Liver (tissue), 9 donors: ENCODE results near the gene SF3B3. TPM values are rescaled to one million over a fixed set of nuclear protein-coding genes. Genes with fewer than 3 reads are reported as not detected.

Experiments used
- DNase-seq: peaks from one replicate; pipeline ENCODE4 v3.0.0-alpha.2; 2017; ENCODE audit warnings: low spot score
- H3K27ac ChIP-seq, 2 donors: one replicate each; pipeline ENCODE4 v1.7.0; 2013; ENCODE audit warnings: inconsistent platforms in 2 of 2, low read length in 2 of 2, control low read depth in 1 of 2, low read depth in 1 of 2, mild to moderate bottlenecking in 1 of 2
- H3K27me3 ChIP-seq, 4 donors: one replicate each; pipeline versions ENCODE4 v1.6.1 to v1.7.0; 2013; ENCODE audit warnings: low read length in 3 of 4, inconsistent platforms in 1 of 4, mild to moderate bottlenecking in 1 of 4, moderate library complexity in 1 of 4; ENCODE audit not compliant: control insufficient read depth in 4 of 4, insufficient read depth in 4 of 4
- H3K36me3 ChIP-seq, 4 donors: one replicate each; pipeline versions ENCODE4 v1.6.1 to v1.7.0; 2013; ENCODE audit warnings: low read length in 3 of 4, mild to moderate bottlenecking in 3 of 4, low read depth in 1 of 4, moderate library complexity in 1 of 4; ENCODE audit not compliant: control insufficient read depth in 4 of 4, insufficient read depth in 3 of 4
- H3K4me1 ChIP-seq, 4 donors: one replicate each; pipeline versions ENCODE4 v1.6.1 to v1.7.0; 2013; ENCODE audit warnings: low read length in 3 of 4, mild to moderate bottlenecking in 3 of 4, moderate library complexity in 1 of 4; ENCODE audit not compliant: control insufficient read depth in 4 of 4, insufficient read depth in 4 of 4
- H3K4me3 ChIP-seq, 3 donors: one replicate each; pipeline versions ENCODE4 v1.6.1 to v1.7.0; 2013; ENCODE audit warnings: low read length in 3 of 3, control low read depth in 1 of 3, low read depth in 1 of 3, mild to moderate bottlenecking in 1 of 3
- H3K9ac ChIP-seq, 2 donors: one replicate each; pipeline ENCODE4 v1.7.0; 2013; ENCODE audit warnings: low read length in 2 of 2, mild to moderate bottlenecking in 2 of 2, moderate library complexity in 2 of 2, control low read depth in 1 of 2, low read depth in 1 of 2
- H3K9me3 ChIP-seq, 4 donors: one replicate each; pipeline versions ENCODE4 v1.6.1 to v1.7.0; 2013; ENCODE audit warnings: low read length in 3 of 4; ENCODE audit not compliant: control insufficient read depth in 4 of 4
- EGR1 ChIP-seq, 2 donors: IDR thresholded peaks; 2 replicates each; pipeline ENCODE4 v1.6.1; 2016 to 2018; ENCODE audit warnings: antibody characterized with exemption in 2 of 2, low read depth in 2 of 2
- FOXA1 ChIP-seq: IDR thresholded peaks from 2 replicates; pipeline ENCODE4 v1.6.1; 2016; ENCODE audit warnings: antibody characterized with exemption
- FOXA2 ChIP-seq: IDR thresholded peaks from 2 replicates; pipeline ENCODE4 v1.6.1; 2016; ENCODE audit warnings: antibody characterized with exemption
- GABPA ChIP-seq, 2 donors: IDR thresholded peaks in 1 of 2; conservative IDR thresholded peaks in 1 of 2; 2 replicates each; pipeline ENCODE4 v1.6.1; 2016; ENCODE audit warnings: antibody characterized with exemption in 2 of 2, mild to moderate bottlenecking in 1 of 2, moderate library complexity in 1 of 2
- HNF4A ChIP-seq, 2 donors: conservative IDR thresholded peaks; 2 replicates each; pipeline ENCODE4 v1.6.1; 2016; ENCODE audit warnings: antibody characterized with exemption in 2 of 2, mild to moderate bottlenecking in 2 of 2
- HNF4G ChIP-seq: IDR thresholded peaks from 2 replicates; pipeline ENCODE4 v1.6.1; 2016; ENCODE audit warnings: antibody characterized with exemption
- JUND ChIP-seq, 2 donors: IDR thresholded peaks; 2 replicates each; pipeline ENCODE4 v1.6.1; 2016; ENCODE audit warnings: antibody characterized with exemption in 2 of 2
- NR2F2 ChIP-seq: IDR thresholded peaks from 2 replicates; pipeline ENCODE4 v1.6.1; 2016; ENCODE audit warnings: antibody characterized with exemption
- RAD21 ChIP-seq, 2 donors: IDR thresholded peaks; 2 replicates each; pipeline ENCODE4 v1.6.1; 2016; ENCODE audit warnings: antibody characterized with exemption in 2 of 2, mild to moderate bottlenecking in 2 of 2
- RXRA ChIP-seq, 2 donors: IDR thresholded peaks; 2 replicates each; pipeline ENCODE4 v1.6.1; 2017 to 2018; ENCODE audit warnings: antibody characterized with exemption in 2 of 2, mild to moderate bottlenecking in 1 of 2
- TAF1 ChIP-seq: conservative IDR thresholded peaks from 2 replicates; pipeline ENCODE4 v1.6.1; 2016; ENCODE audit warnings: antibody characterized with exemption, mild to moderate bottlenecking
- YY1 ChIP-seq: IDR thresholded peaks from 2 replicates; pipeline ENCODE4 v1.6.1; 2016; ENCODE audit warnings: antibody characterized with exemption, mild to moderate bottlenecking
- ZBTB33 ChIP-seq: IDR thresholded peaks from 2 replicates; pipeline ENCODE4 v1.6.1; 2016; ENCODE audit warnings: antibody characterized with exemption
- WGBS: extraction: QIAGEN DNeasy Blood & Tissue Kit; methylation state at CpG from one replicate; pipeline ENCODE4 v1.1.7; 2013; 5-methylcytosine and 5-hydroxymethylcytosine counted together
- polyA plus RNA-seq, 2 donors: library from polyadenylated mRNA; stranded (reverse) in 1 of 2; unstranded in 1 of 2; fragments of 200-250 nt in 1 of 2; fragments of >200 nt in 1 of 2; fragmentation: Nextera tagmentation in 1 of 2; extraction: Ambion mirVana in 1 of 2; gene quantifications; one replicate each; pipeline versions ENCODE4 v1.2.1 to v1.2.3, GENCODE V29; 2013 to 2015
- total RNA-seq, 2 donors: library from RNA; depleted of rRNA; stranded (reverse); fragments of >200 nt; gene quantifications; one replicate each; pipeline ENCODE4 v1.2.3, GENCODE V29; 2014
- TF ChIP-seq, protein P1 (sequence below): IDR thresholded peaks from 2 replicates; pipeline ENCODE4 v1.6.1; 2016; ENCODE audit warnings: antibody characterized with exemption
- TF ChIP-seq, protein P2 (sequence below): IDR thresholded peaks from 2 replicates; pipeline ENCODE4 v1.6.1; 2016; ENCODE audit warnings: antibody characterized with exemption
- TF ChIP-seq, protein P3 (sequence below): IDR thresholded peaks from 2 replicates; pipeline ENCODE4 v1.6.1; 2016; ENCODE audit warnings: antibody characterized with exemption, mild to moderate bottlenecking
- TF ChIP-seq, protein P4 (sequence below): fragments of 150-350 bp; IDR thresholded peaks from 2 replicates; pipeline ENCODE4 v1.5.1; 2017; ENCODE audit warnings: improper control_type of control experiment, low read depth, low read length; ENCODE audit not compliant: missing input control
- donor health status: healthy.
- donor health status: healthy.
- donor health status: healthy.
- donor health status: healthy.
- donor health status: healthy.

Gene SF3B3
- total and polyA plus RNA-seq, 4 donors = 38.9 to 77.8 (median 53.2) TPM

GRCh38 chr16:70611224-70611598 lies 87.6 kb downstream of the SF3B3 start:
- no peaks in the 10 kb centered on the region for H3K4me1 ChIP-seq
- no peaks in the 10 kb centered on the region for H3K36me3 ChIP-seq
- no peak for DNase-seq
- H3K9me3 ChIP-seq = no peaks in the 10 kb centered on the region
- 92% methylated on average over 5 of the region's 5 CpGs for WGBS
- no peak overlapping the region for H3K27ac ChIP-seq
- no peak overlapping the region for H3K4me3 ChIP-seq
- TF ChIP-seq YY1 (no peak), FOXA2 (no peak), HNF4G (no peak)
- TF ChIP-seq, protein P1, sequence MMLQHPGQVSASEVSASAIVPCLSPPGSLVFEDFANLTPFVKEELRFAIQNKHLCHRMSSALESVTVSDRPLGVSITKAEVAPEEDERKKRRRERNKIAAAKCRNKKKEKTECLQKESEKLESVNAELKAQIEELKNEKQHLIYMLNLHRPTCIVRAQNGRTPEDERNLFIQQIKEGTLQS = no peak
- no peak overlapping the region for H3K9ac ChIP-seq
- no peaks in the 10 kb centered on the region for H3K27me3 ChIP-seq

DNA sequence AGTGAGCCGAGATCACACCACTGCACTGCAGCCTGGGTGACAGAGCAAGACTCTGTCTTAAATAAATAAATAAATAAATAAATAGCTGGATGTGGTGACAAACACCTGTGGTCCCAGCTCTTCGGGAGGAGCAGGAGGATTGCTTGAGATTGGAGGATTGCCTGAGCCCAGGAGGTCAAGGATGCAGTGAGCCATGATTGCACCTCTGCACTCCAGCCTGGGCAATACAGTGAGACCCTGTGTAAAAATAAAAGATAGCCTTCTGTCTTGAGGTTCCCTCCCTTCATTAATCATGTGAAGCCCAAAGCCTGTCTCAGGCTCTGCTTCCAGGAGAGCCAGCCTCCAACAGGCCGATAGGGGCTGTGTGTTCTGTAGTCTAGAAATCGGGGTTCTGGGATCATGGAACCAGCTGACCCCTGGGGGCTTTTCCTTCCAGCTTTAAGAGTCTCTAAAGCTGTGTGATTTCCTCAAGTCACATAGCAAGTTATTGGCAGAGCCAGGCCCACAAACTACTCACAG lies 88.2 kb downstream of the SF3B3 start:
- no peaks in the 10 kb centered on the region for H3K4me1 ChIP-seq
- H3K9me3 ChIP-seq = no peaks in the 10 kb centered on the region
- H3K36me3 ChIP-seq = no peaks in the 10 kb centered on the region
- no peaks in the 10 kb centered on the region for H3K27me3 ChIP-seq
- H3K9ac ChIP-seq = no peak overlapping the region
- 91% methylated on average over 4 of the region's 4 CpGs for WGBS
- H3K27ac ChIP-seq = no peak overlapping the region
- no peak for DNase-seq
- no peak overlapping the region for H3K4me3 ChIP-seq
- TF ChIP-seq JUND (IDR thresholded peaks at IDR 0.05) = no peak
- no peak for TF ChIP-seq ZBTB33
- TF ChIP-seq GABPA (IDR thresholded peaks at IDR 0.05 in 1 of 2, conservative IDR thresholded peaks at IDR 0.05 in 1 of 2) = no peak
- TF ChIP-seq YY1 = no peak

- DNase-seq = no peak
- no peak overlapping the region for H3K27ac ChIP-seq
Measured at GRCh38 chr16:70612931-70613330, 89.3 kb downstream of the SF3B3 start.

More at GRCh38 chr16:70612931-70613330, 89.3 kb downstream of the SF3B3 start:
- Histone ChIP-seq H3K4me3 (no peak overlapping the region), H3K9ac (no peak overlapping the region), H3K27me3 (no peaks in the 10 kb centered on the region), H3K4me1 (no peaks in the 10 kb centered on the region), H3K36me3 (no peaks in the 10 kb centered on the region), H3K9me3 (no peaks in the 10 kb centered on the region)
- TF ChIP-seq NR2F2 = no peak
- TF ChIP-seq RAD21 (IDR thresholded peaks at IDR 0.05) = no peak
- no peak for TF ChIP-seq GABPA (IDR thresholded peaks at IDR 0.05 in 1 of 2, conservative IDR thresholded peaks at IDR 0.05 in 1 of 2)
- TF ChIP-seq, protein P1 = no peak
- TF ChIP-seq JUND (IDR thresholded peaks at IDR 0.05) = no peak
- no peak for TF ChIP-seq FOXA2
- TF ChIP-seq HNF4A (conservative IDR thresholded peaks at IDR 0.05) = no peak
- no peak for TF ChIP-seq TAF1
- TF ChIP-seq, protein P2, sequence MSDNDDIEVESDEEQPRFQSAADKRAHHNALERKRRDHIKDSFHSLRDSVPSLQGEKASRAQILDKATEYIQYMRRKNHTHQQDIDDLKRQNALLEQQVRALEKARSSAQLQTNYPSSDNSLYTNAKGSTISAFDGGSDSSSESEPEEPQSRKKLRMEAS = no peak
- TF ChIP-seq, protein P3, sequence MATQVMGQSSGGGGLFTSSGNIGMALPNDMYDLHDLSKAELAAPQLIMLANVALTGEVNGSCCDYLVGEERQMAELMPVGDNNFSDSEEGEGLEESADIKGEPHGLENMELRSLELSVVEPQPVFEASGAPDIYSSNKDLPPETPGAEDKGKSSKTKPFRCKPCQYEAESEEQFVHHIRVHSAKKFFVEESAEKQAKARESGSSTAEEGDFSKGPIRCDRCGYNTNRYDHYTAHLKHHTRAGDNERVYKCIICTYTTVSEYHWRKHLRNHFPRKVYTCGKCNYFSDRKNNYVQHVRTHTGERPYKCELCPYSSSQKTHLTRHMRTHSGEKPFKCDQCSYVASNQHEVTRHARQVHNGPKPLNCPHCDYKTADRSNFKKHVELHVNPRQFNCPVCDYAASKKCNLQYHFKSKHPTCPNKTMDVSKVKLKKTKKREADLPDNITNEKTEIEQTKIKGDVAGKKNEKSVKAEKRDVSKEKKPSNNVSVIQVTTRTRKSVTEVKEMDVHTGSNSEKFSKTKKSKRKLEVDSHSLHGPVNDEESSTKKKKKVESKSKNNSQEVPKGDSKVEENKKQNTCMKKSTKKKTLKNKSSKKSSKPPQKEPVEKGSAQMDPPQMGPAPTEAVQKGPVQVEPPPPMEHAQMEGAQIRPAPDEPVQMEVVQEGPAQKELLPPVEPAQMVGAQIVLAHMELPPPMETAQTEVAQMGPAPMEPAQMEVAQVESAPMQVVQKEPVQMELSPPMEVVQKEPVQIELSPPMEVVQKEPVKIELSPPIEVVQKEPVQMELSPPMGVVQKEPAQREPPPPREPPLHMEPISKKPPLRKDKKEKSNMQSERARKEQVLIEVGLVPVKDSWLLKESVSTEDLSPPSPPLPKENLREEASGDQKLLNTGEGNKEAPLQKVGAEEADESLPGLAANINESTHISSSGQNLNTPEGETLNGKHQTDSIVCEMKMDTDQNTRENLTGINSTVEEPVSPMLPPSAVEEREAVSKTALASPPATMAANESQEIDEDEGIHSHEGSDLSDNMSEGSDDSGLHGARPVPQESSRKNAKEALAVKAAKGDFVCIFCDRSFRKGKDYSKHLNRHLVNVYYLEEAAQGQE = no peak
- no peak for TF ChIP-seq ZBTB33
- no peak for TF ChIP-seq FOXA1
- TF ChIP-seq HNF4G = no peak
- no peak for TF ChIP-seq YY1
- no peak for TF ChIP-seq EGR1 (IDR thresholded peaks at IDR 0.05; ENCODE audit: low read depth in 2 of 2)
- TF ChIP-seq, protein P4, sequence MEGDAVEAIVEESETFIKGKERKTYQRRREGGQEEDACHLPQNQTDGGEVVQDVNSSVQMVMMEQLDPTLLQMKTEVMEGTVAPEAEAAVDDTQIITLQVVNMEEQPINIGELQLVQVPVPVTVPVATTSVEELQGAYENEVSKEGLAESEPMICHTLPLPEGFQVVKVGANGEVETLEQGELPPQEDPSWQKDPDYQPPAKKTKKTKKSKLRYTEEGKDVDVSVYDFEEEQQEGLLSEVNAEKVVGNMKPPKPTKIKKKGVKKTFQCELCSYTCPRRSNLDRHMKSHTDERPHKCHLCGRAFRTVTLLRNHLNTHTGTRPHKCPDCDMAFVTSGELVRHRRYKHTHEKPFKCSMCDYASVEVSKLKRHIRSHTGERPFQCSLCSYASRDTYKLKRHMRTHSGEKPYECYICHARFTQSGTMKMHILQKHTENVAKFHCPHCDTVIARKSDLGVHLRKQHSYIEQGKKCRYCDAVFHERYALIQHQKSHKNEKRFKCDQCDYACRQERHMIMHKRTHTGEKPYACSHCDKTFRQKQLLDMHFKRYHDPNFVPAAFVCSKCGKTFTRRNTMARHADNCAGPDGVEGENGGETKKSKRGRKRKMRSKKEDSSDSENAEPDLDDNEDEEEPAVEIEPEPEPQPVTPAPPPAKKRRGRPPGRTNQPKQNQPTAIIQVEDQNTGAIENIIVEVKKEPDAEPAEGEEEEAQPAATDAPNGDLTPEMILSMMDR = no peak
- no peak for TF ChIP-seq RXRA (IDR thresholded peaks at IDR 0.05)
- 88% methylated on average over 8 of the region's 8 CpGs for whole genome bisulfite sequencing
